Measurements from ENCODE around the gene FAM204A. TPM values are rescaled to one million over a fixed set of nuclear protein-coding genes. Genes with fewer than 3 reads are reported as not detected.

The FAM204A gene
- total and polyA plus RNA-seq, 3 donors from 2014 or later: 51.3 to 78.3 (median 68.7) TPM

- no peak overlapping the region for H3K4me3 ChIP-seq
Observed at GRCh38 chr10:118300320-118300719, 41.8 kb downstream of the FAM204A start.

GRCh38 chr10:118298787-118299186 is 43.3 kb downstream of the FAM204A start:
- TF ChIP-seq POLR2A (IDR thresholded peaks at IDR 0.05): no peak
- TF ChIP-seq CTCF (IDR thresholded peaks at IDR 0.05): no peak
- Histone ChIP-seq H3K4me1 (no peaks in the 10 kb centered on the region), H3K36me3 (ENCODE audit: low read depth, missing control alignments) (no peaks in the 10 kb centered on the region), H3K27ac (no peak overlapping the region), H3K4me3 (no peak overlapping the region), H3K9me3 (no peaks in the 10 kb centered on the region), H3K27me3 (no peaks in the 10 kb centered on the region)
- WGBS, 2 donors: 69% methylated on average over 7 of the region's 7 CpGs
- DNase-seq: peak; percentile 35
- intact Hi-C loops (cut with DNase I; ENCODE audit: low total_unique reads): no loop called here

More at GRCh38 chr10:118300320-118300719, 41.8 kb downstream of the FAM204A start:
- WGBS, 2 donors: 90 to 98% methylated on average over 1 of the region's 1 CpG
- H3K9me3 ChIP-seq: no peaks in the 10 kb centered on the region
- H3K4me1 ChIP-seq: no peaks in the 10 kb centered on the region
- no peaks in the 10 kb centered on the region for H3K27me3 ChIP-seq
- intact Hi-C loops (cut with DNase I; ENCODE audit: low total_unique reads): no loop called here
- no peak for DNase-seq
- no peaks in the 10 kb centered on the region for H3K36me3 ChIP-seq (ENCODE audit: low read depth, missing control alignments)
- no peak overlapping the region for H3K27ac ChIP-seq
- no peak for TF ChIP-seq POLR2A (IDR thresholded peaks at IDR 0.05)
- no peak for TF ChIP-seq CTCF (IDR thresholded peaks at IDR 0.05)

GRCh38 chr10:118291122-118291521 is 51.0 kb downstream of the FAM204A start:
- no peaks in the 10 kb centered on the region for H3K27me3 ChIP-seq
- no peaks in the 10 kb centered on the region for H3K4me1 ChIP-seq
- intact Hi-C loops (cut with DNase I; ENCODE audit: low total_unique reads): no loop called here
- H3K4me3 ChIP-seq: no peak overlapping the region
- no peak overlapping the region for H3K27ac ChIP-seq
- no peak for DNase-seq
- no peaks in the 10 kb centered on the region for H3K36me3 ChIP-seq (ENCODE audit: low read depth, missing control alignments)
- TF ChIP-seq CTCF (IDR thresholded peaks at IDR 0.05): no peak
- H3K9me3 ChIP-seq: no peaks in the 10 kb centered on the region

GRCh38 chr10:118290471-118290995 is 51.6 kb downstream of the FAM204A start:
- no peaks in the 10 kb centered on the region for H3K4me1 ChIP-seq
- no peak for DNase-seq
- H3K27ac ChIP-seq: no peak overlapping the region
- H3K9me3 ChIP-seq: no peaks in the 10 kb centered on the region
- no peaks in the 10 kb centered on the region for H3K36me3 ChIP-seq (ENCODE audit: low read depth, missing control alignments)
- TF ChIP-seq CTCF (IDR thresholded peaks at IDR 0.05) (no peak), POLR2A (IDR thresholded peaks at IDR 0.05) (no peak)
- whole genome bisulfite sequencing, 2 donors: 96 to 100% methylated on average over 3 of the region's 3 CpGs
- no peaks in the 10 kb centered on the region for H3K27me3 ChIP-seq
- H3K4me3 ChIP-seq: no peak overlapping the region
- intact Hi-C loops (cut with DNase I; ENCODE audit: low total_unique reads): no loop called here

GRCh38 chr10:118287076-118287806 is 54.9 kb downstream of the FAM204A start:
- H3K27ac ChIP-seq: no peak overlapping the region
- H3K4me3 ChIP-seq: no peak overlapping the region
- intact Hi-C loops (cut with DNase I; ENCODE audit: low total_unique reads): no loop called here
- no peaks in the 10 kb centered on the region for H3K9me3 ChIP-seq
- WGBS, 2 donors: 86 to 93% methylated on average over 9 of the region's 9 CpGs
- H3K36me3 ChIP-seq (ENCODE audit: low read depth, missing control alignments): no peaks in the 10 kb centered on the region
- TF ChIP-seq POLR2A (IDR thresholded peaks at IDR 0.05) (no peak), CTCF (IDR thresholded peaks at IDR 0.05) (no peak)
- DNase-seq: no peak
- no peaks in the 10 kb centered on the region for H3K27me3 ChIP-seq
- H3K4me1 ChIP-seq: no peaks in the 10 kb centered on the region

Data from testis (tissue), 3 donors.